Upper lobe of right lung (tissue), 1 donor: ENCODE measurements around the gene NOD2. TPM values are rescaled to one million over a fixed set of nuclear protein-coding genes. Genes with fewer than 3 reads are reported as not detected.

Experiments used
- ATAC-seq: fragments of 200-7000 bp; cut with Tn5 transposase; one replicate; pipeline ENCODE4 v1.9.1; 2020; ENCODE audit warnings: mild to moderate bottlenecking, moderate library complexity
- DNase-seq: peaks from one replicate; pipeline ENCODE4 v3.0.0-alpha.2; 2020
- H3K27ac ChIP-seq: fragments of 200-600 bp; one replicate; pipeline ENCODE4 v1.8.0; 2022
- H3K27me3 ChIP-seq: fragments of 200-600 bp; one replicate; pipeline ENCODE4 v1.8.0; 2022; ENCODE audit warnings: mild to moderate bottlenecking
- H3K36me3 ChIP-seq: fragments of 200-600 bp; one replicate; pipeline ENCODE4 v1.8.0; 2022
- H3K4me1 ChIP-seq: fragments of 200-600 bp; one replicate; pipeline ENCODE4 v1.8.0; 2022
- H3K4me3 ChIP-seq: fragments of 200-600 bp; one replicate; pipeline ENCODE4 v1.8.0; 2022; ENCODE audit warnings: mild to moderate bottlenecking
- H3K9me3 ChIP-seq: fragments of 200-600 bp; one replicate; pipeline ENCODE4 v1.8.0; 2022
- CTCF ChIP-seq: fragments of 200-600 bp; IDR thresholded peaks from one replicate; pipeline ENCODE4 v1.8.0; 2022; ENCODE audit warnings: antibody characterized with exemption
- intact Hi-C: fragments of 100-400 bp; cut with DNase I; formaldehyde crosslinking; loops from one replicate; pipeline ENCODE4 v1.11.0; 2022
- total RNA-seq: library from RNA; stranded (reverse); fragmentation: NEBNext Ultra II Directional; extraction: Animal tissue kit (Norgen Biotek cat#: 25700); gene quantifications from one replicate; pipeline ENCODE4 v1.2.1, GENCODE V29; 2021
- donor health status: DM: no; HTN: yes; CAD: no; lungs with severe emphysema.

NOD2 gene
- total RNA-seq, 1 donor from 2014 or later: 4.2 TPM

DNA sequence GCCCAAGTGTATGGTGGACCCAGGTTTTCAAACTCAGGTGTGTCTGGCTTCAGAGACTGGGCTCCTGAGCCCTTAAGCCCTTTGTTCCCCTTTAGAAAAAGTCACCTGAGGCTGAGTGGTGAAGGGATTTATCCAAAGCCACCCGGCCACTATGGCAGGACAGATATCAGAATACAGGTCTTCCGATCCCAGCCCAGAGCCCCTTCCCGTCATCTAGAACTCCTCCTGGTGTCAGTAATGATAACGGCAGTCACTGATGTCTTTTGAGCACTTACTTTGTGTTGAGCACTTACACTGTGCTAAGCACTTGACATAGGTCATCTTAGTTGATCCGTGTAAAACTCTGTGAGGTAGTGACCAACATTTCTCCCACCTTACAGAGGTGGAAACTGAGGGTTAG, 16.6 kb downstream of the NOD2 start:
- Histone ChIP-seq H3K27ac (no peak overlapping the region), H3K4me3 (no peak overlapping the region), H3K4me1 (peaks cover 27% of the 10 kb centered on the region), H3K36me3 (no peaks in the 10 kb centered on the region), H3K9me3 (no peaks in the 10 kb centered on the region), H3K27me3 (no peaks in the 10 kb centered on the region)
- TF ChIP-seq CTCF: no peak
- intact Hi-C loops: no loop called here
- ATAC-seq: no peak
- no peak for DNase-seq

DNA sequence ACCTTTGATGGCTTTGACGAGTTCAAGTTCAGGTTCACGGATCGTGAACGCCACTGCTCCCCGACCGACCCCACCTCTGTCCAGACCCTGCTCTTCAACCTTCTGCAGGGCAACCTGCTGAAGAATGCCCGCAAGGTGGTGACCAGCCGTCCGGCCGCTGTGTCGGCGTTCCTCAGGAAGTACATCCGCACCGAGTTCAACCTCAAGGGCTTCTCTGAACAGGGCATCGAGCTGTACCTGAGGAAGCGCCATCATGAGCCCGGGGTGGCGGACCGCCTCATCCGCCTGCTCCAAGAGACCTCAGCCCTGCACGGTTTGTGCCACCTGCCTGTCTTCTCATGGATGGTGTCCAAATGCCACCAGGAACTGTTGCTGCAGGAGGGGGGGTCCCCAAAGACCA, 17.6 kb downstream of the NOD2 start:
- intact Hi-C loops: no loop called here
- no peak for TF ChIP-seq CTCF
- ATAC-seq: no peak
- Histone ChIP-seq H3K4me3 (no peak overlapping the region), H3K4me1 (peaks cover 27% of the 10 kb centered on the region), H3K27ac (no peak overlapping the region), H3K9me3 (no peaks in the 10 kb centered on the region), H3K36me3 (no peaks in the 10 kb centered on the region), H3K27me3 (no peaks in the 10 kb centered on the region)
- no peak for DNase-seq

- no peak for TF ChIP-seq CTCF
- H3K36me3 ChIP-seq: no peaks in the 10 kb centered on the region
- no peak overlapping the region for H3K27ac ChIP-seq
- ATAC-seq: no peak
- H3K4me1 ChIP-seq: peaks cover 27% of the 10 kb centered on the region
- no peaks in the 10 kb centered on the region for H3K9me3 ChIP-seq
- no peak for DNase-seq
- H3K27me3 ChIP-seq: no peaks in the 10 kb centered on the region
- H3K4me3 ChIP-seq: no peak overlapping the region
- intact Hi-C loops: no loop called here
Observed at GRCh38 chr16:50711862-50712559, 18.6 kb downstream of the NOD2 start.

GRCh38 chr16:50712560-50712898, 19.1 kb downstream of the NOD2 start:
- Histone ChIP-seq H3K36me3 (no peaks in the 10 kb centered on the region), H3K4me3 (no peak overlapping the region), H3K27ac (no peak overlapping the region), H3K4me1 (peaks cover 27% of the 10 kb centered on the region), H3K9me3 (no peaks in the 10 kb centered on the region), H3K27me3 (no peaks in the 10 kb centered on the region)
- DNase-seq: no peak
- intact Hi-C loops: no loop called here
- no peak for TF ChIP-seq CTCF
- ATAC-seq: no peak

DNA sequence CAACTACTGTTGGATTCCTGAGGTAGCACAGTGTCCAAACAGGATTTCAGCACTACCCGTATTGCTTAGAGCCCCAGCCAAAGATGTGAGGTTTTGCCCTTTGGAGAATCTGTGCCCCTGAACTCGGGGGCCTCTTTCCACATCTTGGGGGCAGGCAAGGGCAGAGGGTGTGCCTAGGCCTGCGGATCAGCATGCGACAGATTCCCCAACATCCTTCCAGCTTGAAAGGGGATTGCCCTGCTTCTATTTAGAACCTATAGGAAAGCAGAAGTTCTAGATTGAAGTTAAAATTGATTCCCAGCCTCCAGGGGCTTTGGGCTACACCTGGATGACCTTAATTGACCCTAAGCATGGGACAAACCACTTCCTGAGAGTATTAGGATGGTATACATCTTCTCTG, 19.6 kb downstream of the NOD2 start:
- Histone ChIP-seq H3K4me1 (peaks cover 27% of the 10 kb centered on the region), H3K9me3 (no peaks in the 10 kb centered on the region), H3K4me3 (no peak overlapping the region), H3K36me3 (no peaks in the 10 kb centered on the region), H3K27ac (no peak overlapping the region), H3K27me3 (no peaks in the 10 kb centered on the region)
- no peak for ATAC-seq
- intact Hi-C loops: no loop called here
- no peak for DNase-seq
- TF ChIP-seq CTCF: no peak

DNA sequence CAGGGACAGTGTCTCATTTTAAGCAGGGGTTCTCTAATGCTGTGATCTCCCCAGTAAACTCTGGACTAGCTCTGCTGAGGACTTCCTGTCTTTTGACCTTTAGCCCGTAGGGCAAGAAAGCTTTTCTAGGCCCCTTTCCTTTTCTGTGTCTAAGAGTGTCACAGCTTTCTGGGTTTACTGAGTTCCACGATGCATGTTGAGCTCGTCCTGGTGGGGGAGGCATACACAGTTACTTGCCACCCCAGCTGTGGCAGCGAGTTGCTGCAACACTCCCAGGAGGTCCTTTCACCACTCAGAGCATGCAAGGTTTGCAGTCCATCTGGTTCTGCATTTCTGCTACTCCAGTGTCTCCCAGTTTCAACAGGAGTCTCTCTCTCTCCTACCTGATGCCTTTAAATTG, 23.7 kb downstream of the NOD2 start:
- DNase-seq: no peak
- H3K4me3 ChIP-seq: no peak overlapping the region
- TF ChIP-seq CTCF: no peak
- H3K27me3 ChIP-seq: no peaks in the 10 kb centered on the region
- no peaks in the 10 kb centered on the region for H3K9me3 ChIP-seq
- H3K36me3 ChIP-seq: no peaks in the 10 kb centered on the region
- no peak overlapping the region for H3K27ac ChIP-seq
- intact Hi-C loops: no loop called here
- peaks cover 5% of the 10 kb centered on the region for H3K4me1 ChIP-seq
- no peak for ATAC-seq
